Suppressor macrophage treated with lipopolysaccharide for 4 hours (primary cell): ENCODE results near the gene ECE1.
A peak's percentile ranks its signal among the peaks of the same experiment; 100 is the strongest.
"Not testable (repeated sequence)": the region's sequence is repeated elsewhere in the genome, so short reads cannot be mapped to it uniquely, and the experiment has no call there.

ENCODE experiments used
- DNase-seq: peaks from one replicate; pipeline ENCODE4 v3.0.0-alpha.2; 2020

The ECE1 gene

DNA sequence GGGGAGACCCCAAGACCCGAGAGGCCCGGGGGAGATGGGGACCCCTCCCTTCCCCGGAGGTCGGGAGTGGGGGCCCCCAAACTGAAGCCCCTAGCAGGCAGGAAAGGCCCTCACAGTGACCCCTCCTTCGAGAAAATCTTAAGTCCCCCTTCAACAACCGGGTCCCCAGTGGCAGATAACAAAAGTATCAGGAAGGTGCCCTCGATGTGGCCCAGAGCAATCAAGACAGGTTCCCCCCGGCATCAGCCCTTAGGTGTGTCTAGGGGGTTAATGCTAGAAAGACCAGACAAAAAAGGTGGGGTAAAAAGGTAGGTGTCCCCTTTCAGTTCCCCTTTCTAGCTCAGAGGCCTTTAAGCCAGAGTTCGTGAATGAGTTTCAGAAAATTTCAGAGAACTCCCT is 282 bp upstream of the ECE1 start:
- DNase-seq = no peak

DNA sequence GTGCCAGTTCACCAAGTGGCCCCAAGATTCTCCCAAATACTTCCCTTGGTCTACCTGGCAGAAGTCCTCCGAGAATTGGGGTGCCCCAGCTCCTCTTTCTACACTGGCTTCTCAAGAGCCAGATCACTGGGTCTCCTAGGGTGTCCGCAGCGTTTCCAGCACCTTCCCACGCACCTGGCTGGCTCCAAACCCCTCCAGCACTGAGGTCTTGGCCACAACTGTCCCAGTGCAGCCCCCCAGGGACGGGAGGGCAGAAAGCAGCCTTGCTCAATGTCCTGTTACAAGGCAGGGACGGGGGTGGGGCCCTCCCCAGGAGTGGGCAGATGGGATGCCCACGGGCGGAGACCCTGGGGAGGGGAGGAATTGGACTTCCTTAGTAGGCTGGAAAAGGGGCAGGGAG is 1.1 kb downstream of the ECE1 start:
- DNase-seq = no peak

DNA sequence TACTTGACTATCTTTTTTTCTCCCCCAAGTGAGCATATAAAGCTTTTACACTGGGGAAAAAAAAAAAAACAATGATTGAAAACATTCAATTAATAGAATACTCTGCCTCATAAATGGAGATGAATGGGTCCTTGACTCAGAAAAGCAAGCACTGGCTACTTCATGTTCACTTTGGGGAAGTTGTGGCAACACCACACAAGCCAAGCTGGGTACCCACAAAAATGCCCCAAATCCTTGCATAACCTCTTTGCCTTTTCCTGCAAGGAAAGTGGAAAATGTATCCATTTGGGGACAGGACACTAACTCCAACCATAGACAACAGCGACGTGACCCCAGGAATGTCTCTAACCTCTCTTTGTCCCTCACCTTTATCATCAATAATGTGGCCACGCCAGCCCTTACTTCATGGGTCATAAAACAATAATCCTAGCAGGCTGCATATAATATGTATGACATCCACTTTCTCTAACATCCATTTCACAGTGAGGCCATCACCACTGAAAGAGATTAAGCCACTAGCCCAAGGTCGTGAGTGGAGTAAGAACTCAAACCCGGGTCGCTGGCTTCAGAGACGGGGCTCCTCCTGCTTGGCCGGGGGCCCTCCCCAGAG is 2.3 kb downstream of the ECE1 start:
- DNase-seq = peak; percentile 36

DNA sequence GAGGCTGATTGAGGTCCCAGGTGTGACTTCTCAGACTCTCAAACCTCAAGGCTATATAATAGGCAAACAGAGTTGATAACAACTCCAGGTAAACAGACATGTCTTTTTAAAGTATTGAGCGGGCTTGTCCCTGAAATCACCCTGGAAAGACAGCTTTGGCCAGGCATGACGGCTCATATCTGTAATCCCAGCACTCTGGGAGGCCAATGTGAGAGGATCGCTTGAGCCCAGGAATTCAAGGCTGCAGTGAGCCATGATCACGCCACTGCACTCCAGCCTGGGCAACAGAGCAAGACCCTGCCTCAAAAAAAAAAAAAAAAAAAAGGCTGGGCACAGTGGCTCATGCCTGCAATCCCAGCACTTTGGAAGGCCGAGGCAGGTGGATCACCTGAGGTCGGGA is 4.9 kb downstream of the ECE1 start:
- DNase-seq = not testable (repeated sequence)

DNA sequence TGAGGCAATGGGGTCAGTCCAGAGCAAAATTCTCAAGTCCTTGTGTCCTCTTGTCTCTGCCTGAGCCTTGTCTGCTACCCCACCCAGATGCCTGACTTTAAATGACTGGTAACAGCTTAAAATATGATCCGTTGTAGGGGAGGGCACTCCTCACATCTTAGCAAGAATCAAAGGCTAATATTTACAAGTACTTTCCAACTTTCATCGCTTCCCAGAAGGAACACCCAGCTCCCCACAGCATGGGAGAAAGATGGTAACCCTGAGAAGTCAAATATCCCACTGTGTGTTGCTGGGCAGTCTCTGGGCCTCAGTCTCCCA is 5.2 kb downstream of the ECE1 start:
- no peak for DNase-seq

DNA sequence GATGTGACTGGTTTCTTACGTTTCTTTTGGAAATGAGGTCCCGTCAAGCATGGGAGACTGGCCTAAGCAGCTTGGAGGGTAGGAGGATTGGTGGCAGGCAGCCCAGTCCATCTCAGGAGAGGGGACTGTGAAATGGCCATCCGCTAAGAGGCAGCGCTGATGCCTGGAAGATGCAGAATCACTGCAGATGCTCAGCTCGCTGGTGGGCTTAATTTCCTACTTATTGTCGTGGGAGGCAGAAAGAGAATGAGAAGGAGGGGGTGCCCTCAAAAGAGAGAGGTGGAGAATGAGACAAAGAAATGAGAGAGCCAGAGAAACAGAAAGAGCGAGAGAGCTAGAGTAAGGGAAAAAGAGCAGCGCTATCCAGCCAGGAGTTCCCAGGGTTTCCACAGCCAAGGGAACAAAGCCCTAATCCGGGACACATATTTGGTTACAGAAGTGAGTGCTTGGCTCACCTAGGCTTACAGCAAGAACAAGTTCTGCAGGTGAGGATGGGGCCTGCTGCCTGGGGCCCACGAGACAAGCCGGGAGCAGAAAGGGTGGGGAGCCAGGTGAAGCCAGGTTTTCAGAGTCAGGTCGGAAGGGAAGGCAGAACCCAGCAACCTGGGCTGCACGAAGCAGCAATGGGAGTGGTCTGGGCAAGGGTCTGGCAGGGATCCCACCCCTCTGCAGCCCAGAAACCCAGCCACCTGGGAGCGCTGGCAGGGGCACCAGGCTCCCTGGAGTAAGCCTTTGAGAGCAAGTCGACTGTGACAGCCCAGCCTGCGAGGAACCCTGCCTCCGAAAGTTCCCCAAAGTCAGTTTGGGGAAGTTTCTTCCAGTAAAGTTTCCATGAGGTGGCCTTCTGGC is 5.8 kb downstream of the ECE1 start:
- peak; percentile 90 for DNase-seq

DNA sequence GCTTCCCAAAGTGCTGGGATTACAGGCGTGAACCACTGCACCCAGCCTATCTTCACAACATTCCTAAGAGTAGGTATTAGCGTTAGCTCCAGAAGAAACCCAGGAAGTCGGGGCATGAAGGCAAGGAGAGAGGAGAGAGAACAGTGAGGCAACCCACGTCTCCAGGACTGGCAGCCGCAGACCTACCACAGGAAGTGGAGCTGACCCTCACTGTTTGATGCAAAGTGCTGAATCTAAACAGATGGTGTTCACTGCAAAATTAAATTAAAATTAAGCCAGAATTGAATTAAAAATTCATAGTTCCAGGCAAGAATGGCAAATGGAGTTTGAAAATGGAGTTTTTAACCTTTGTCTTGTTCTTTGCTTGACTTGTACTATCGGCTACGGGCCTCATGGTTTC is 6.7 kb downstream of the ECE1 start:
- no peak for DNase-seq

DNA sequence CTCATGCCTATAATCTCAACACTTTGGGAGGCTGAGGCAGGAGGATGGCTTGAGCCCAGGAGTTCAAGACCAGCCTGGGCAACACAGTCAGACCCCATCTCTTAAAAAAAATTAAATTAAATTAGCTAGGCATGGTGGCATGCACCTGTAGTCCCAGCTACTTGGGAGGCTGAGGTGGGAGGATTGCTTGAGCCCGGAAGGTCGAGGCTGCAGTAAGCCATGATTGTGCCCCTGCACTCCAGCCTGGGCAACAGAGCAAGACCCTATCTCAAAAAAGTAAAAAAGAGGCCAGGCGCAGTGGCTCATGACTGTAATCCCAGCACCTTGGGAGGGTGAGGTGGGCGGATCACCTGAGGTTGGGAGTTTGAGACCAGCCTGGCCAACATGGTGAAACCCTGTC is 8.2 kb downstream of the ECE1 start:
- not testable (repeated sequence) for DNase-seq

DNA sequence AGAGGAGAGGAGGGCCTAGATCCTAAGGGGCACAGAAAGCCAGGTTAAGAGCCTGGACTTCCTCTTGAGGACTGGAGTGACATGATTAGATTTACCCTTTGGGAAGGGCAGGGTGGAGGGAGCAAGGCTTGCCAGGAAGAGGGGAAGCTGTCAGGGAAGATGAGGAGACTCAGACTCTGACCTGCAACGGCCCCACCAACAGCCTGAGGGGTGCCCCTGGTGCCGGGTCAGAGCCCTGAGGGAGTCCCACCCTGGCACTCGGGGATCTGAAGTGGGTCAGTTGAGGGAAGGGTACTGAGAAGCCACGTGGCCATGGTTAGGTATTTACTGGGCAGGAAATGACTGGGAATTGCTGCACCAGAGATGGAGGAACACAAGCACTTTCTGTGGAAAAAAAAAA is 9.8 kb downstream of the ECE1 start:
- DNase-seq = no peak

DNA sequence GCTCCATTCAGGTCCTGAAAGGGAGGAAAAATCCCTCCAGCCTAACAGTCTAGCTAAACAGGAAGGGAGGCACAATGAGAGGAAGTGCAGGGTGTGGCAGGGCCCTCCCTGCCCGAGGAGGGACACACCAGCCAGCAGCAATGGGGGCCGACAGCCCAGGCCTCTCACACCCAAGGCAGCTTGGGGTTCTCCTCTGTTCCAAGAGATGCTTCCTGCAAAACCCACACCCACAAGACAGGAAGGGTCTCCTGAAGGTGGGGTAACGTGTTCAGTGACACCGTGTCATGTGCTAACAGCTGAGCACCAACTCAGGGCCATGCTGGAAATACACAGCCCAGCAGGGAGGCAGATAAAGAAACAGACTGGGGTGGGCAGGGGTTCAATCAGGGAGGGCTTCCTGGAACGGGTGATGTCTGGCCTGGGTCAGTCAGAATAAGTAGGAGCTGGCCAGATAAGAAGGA is 10.2 kb downstream of the ECE1 start:
- peak; percentile 50 for DNase-seq

DNA sequence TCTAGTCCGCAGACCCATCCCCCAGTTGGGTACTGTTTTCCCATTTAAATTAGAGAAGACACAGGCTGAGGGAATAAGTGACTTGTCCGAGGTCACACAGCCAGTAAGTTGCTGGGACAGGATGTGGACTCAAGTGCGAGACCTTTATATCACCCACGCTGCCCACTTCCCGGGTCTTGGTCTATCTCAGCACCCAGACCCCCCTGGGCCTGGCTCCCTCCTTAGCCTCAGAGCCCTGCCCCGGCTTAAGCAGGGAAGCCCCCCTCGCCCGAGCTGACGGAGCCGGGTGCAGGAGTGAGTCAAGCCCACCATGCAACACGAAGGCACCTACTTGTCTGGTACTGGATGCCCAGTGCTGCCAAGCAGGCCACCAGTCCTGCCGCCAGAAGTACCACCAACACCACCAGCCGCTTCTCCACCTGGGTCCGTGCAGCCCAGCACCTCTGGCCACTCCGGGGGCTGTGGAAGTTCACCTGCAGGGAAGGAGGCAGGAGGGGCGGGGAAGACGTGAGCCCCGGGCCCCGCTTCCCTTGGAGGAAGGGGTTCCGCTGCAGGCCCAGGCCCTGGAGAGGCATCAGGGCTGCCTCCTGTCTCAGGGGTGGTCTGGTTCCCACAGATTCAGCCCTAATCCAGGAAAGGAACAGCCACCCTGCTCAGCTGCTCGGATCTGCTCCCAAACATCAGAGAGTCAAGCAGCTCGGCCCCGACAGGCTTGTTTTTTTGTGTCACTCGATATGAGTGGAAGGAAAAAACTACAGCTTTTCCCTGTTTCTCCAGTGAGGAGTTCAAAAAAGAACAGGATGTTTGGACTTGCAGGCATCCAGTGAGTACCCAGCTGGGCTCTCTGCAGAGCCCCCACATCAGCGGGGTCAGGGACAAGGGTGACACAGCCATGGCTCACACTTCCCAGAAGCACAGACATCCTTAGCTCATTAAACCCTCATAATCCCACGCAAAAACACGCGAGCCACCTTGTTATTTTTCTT is 11.1 kb downstream of the ECE1 start:
- DNase-seq = no peak

DNA sequence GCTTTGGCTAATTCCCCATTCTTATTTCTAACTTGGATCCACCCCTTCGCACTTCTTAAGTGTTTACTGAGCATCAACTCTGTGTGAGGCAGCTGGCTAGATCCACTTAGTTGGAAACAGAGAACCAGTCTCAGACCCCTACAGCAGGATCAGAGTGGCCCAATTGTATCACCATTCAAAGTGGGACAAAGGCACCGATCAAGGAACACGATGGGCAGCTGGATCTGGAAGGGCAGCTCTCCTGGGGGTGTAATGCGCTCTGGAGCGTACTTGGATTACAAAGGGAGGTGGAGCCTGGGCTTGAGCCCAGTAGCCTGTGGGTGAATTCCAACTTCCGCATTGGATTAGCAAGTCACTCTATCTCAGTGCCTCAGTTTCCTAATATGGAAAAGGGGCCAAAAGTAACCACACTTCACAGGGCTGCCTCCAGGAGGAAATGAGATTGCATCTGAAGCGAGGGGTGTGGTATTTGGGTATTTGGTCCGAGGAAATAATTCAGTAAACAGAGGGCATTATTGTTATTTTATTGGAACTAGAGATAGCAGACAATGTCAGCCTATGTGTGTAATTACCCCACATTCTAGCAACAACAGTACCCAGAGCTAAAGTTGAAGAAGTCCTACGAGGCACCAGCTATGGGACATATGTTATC is 11.9 kb downstream of the ECE1 start:
- DNase-seq = no peak

DNA sequence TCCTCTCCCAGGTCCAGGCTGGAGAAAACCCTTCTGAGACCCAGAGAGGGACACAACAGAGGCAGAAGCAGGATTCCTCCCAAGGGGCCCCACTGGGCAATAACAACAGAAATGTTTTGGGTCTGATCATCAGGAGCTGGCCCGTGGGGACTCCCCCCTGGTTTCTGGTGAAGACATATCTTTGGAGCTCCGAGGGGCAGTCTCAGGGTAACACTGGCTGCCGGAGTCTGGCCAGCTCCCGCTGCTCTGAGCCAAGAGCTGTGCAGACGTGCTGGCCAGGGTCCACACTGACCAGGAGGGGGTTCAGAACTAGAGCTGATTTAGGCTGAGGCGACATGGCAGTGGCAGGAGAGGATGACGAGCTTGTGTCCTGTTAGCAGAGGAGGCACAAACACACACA is 13.1 kb downstream of the ECE1 start:
- DNase-seq = no peak

DNA sequence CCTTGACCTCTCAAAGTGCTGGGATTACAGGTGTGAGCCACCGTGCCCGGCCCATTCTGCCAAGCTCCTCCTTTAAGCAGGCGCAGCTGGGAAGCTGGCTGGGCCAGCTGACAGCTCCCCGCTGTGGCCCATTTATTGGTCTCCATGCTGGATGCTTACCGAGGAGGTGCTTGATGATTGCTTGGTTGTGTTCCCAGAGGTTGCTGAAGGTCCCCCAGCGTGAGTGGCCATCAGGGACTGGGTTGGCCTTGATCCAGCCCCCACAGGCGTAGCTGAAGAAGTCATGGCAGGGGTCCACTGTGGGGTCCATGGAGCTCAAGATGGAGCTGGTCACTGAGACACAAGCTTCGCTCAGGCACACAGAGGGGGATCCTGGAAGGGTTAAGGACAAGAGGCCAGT is 17.7 kb downstream of the ECE1 start:
- no peak for DNase-seq

DNA sequence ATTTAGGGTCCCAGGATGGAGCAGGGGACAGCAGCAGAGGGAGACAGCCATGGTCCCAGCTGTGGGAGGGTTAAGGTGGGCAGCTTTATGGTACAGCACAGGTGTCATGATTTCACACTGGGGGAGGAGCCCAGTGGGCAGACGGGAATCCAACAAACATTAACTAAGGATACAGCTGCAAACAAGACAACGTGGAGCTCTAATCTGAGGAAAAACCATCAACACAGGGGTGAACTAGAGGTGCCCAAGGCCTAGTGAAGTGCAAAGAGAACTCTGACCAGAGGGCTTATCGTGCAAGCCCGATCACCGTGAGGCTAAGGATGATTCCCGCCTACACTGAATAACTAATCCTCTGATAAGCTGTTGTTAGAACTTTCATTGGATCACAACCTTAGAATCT is 18.7 kb downstream of the ECE1 start:
- no peak for DNase-seq

DNA sequence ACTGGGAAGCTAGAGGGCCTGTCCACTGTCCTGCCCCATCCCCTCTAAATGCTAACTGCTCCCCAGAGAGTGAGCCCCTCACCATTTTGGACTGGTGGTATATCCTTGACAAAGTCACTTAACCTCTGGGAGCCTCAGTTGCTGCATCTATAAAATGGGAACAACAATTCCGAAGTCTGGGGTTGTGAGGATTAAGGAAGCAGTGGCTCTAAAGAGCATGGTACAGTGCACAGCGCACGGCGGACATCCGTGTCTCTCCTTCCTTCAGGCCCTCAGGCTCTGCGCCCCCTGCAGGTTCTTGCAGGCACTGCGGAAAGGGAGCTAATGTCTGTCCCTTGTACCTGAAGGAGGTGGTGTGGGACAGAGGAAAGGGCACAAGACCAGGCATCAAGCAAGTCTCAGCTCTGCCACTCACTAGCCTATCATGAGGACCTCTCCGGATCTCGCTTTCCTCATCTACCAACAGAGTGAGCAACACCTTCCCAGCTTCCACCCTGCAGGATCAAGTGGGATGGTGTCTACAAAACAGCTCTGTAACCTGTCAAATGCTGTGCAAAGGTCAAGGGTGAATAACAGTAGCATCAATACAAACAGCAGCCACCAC is 20.1 kb downstream of the ECE1 start:
- peak; percentile 78 for DNase-seq

DNA sequence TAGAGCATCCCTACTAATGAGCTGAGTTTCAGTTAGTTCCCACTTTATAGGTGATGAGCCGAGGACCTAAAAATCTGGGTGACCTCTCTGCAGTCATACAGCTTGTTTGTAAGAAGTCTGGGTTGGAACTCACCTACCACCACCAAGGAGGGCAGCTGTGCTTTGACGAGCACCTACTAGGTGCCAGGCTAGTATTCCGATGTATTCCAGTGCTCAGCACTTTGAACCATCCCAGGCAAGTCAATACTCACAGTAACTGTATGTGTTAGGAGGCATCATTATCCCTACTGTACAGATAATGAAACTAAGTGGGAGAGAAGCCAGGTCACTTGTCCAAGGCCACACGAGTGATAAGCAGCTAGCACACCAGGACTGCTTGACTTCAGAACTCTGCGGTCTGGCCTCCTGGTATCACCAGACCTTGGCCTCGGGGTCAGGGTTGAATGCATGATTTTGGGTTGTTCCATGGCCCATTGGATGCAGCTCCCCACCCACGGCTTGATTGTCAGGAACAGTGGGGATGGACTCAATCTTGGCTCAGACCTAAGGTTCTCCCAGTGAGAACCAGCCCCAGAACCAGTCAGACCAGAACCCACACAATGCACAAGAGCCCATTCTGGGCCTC is 20.7 kb downstream of the ECE1 start:
- no peak for DNase-seq

DNA sequence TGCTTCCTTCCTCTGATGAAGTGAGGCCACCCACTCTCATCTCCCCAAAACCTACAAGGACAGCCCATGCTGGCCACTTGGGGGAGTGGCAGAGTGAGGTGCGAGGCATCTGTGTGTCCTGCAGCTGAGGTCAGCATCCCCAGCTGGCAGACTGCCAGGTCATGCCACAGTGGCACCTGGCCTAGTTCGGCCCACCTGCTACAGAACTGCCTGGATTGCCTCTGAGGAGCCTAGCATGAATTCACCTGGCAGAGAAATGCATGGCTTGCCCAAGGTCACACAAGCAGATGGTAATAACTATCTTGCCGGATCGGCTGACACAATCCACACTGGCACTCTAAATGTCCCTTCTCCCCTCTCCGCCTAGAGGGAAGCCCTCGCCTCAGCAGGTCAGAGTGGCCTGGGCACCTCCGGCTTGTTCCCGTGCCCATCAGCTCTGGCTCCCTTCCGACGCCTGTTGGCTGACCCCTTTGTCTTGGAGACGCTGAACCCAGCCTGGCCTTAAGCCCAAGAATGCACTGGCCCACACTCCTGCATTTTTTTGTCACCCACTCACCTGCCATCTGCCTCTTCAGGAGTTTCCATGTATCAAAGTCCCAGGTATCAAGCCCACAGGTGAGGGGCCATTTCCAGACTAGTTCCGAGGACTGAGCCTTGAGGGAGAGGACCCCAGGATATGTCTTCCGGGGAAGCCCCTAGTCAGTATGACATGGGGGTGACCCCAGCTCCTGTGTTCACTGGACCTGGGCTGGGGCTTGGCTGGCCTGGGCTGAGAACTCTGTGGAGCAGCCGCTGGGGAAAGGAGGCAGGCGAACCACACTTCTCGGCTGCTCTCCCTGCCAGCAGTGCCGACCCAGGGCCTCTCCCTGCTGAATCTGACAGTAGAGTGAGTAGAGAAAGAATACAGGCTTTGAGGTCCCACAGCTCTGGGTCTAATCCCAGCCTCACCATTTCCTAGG is 21.7 kb downstream of the ECE1 start:
- DNase-seq = no peak

DNA sequence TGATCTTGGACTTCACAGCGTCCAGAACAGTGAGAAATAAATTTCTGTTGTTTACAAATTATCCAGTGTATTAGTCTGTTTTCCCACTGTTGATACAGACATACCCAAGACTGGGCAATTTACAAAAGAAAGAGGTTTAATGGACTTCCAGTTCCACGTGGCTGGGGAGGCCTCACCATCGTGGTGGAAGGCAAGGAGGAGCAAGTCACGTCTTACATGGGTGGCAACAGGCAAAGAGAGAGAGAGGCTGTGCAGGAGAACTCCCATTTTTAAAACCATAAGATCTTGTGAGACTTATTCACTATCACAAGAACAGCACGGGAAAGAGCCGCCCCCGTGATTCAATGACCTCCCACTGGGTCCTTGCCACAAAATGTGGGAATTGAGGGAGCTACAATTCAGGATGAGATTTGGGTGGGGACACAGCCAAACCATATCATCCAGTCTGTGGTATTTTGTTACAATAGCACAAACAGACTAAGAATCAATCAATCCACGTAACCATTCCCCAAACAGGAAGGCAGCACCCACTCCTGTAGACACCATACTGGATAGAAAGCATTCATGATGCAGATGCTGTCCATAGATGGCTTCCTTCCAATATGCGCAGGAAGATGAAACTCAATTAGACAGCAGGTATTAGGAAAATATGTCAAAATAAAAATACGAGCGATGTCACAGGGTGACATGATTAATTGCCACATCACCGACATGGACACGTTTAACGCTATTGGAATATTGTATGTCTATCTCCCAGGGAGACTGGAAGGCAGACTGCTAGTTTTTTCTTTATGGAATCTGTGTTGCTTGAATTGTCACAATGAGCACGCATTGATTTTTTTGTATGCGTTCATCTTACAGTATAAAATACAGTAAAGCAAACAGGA is 22.8 kb downstream of the ECE1 start:
- DNase-seq = no peak
